Measurements from ENCODE around the gene TENT5C.

DNA sequence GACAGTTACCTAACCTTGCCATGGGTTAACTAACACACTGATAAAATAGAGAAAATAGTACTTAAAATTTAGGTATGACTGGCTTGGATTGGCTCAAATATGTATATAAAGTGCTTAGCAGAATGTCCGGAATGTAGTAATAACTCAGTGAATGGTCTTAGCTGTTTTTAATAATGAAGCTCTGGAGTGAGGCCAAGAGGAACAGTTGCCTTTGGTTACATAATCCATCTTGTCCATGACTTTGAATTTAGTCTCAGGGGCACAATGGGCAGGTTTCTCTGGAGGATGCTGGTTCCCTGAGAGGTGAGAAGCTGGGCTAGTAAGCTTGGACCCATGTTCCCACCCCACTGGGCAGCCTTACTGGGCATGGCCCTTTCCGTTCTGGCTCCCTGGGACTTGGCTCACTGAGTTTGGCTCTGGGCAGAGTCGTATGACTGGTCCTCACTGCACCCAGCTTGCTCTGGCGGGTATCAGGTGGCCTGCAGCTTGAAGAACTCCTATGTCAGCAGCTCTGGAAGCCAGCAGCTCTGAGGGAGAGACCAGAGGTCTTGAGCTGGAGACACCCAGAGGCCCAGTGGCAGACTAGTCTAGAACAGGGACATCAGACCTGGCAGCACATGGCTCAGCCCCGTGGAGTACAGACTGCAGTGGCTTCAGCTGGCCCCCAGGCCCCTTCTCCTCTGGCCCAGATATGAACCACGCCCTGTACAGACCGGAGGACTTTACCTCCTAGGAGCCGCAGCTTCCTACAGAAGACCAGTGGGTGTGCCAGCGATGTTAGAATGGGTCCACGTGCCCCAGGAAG lies 40.4 kb downstream of the TENT5C start:
- TF ChIP-seq, protein P1, sequence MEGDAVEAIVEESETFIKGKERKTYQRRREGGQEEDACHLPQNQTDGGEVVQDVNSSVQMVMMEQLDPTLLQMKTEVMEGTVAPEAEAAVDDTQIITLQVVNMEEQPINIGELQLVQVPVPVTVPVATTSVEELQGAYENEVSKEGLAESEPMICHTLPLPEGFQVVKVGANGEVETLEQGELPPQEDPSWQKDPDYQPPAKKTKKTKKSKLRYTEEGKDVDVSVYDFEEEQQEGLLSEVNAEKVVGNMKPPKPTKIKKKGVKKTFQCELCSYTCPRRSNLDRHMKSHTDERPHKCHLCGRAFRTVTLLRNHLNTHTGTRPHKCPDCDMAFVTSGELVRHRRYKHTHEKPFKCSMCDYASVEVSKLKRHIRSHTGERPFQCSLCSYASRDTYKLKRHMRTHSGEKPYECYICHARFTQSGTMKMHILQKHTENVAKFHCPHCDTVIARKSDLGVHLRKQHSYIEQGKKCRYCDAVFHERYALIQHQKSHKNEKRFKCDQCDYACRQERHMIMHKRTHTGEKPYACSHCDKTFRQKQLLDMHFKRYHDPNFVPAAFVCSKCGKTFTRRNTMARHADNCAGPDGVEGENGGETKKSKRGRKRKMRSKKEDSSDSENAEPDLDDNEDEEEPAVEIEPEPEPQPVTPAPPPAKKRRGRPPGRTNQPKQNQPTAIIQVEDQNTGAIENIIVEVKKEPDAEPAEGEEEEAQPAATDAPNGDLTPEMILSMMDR (IDR thresholded peaks at IDR 0.05; ENCODE audit: insufficient read depth, low read length), result no peak
- TF ChIP-seq POLR2AphosphoS5 (IDR thresholded peaks at IDR 0.05; ENCODE audit: low read depth) (no peak), GABPA (IDR thresholded peaks at IDR 0.05; ENCODE audit: low read depth) (no peak)
- TF ChIP-seq, protein P2, sequence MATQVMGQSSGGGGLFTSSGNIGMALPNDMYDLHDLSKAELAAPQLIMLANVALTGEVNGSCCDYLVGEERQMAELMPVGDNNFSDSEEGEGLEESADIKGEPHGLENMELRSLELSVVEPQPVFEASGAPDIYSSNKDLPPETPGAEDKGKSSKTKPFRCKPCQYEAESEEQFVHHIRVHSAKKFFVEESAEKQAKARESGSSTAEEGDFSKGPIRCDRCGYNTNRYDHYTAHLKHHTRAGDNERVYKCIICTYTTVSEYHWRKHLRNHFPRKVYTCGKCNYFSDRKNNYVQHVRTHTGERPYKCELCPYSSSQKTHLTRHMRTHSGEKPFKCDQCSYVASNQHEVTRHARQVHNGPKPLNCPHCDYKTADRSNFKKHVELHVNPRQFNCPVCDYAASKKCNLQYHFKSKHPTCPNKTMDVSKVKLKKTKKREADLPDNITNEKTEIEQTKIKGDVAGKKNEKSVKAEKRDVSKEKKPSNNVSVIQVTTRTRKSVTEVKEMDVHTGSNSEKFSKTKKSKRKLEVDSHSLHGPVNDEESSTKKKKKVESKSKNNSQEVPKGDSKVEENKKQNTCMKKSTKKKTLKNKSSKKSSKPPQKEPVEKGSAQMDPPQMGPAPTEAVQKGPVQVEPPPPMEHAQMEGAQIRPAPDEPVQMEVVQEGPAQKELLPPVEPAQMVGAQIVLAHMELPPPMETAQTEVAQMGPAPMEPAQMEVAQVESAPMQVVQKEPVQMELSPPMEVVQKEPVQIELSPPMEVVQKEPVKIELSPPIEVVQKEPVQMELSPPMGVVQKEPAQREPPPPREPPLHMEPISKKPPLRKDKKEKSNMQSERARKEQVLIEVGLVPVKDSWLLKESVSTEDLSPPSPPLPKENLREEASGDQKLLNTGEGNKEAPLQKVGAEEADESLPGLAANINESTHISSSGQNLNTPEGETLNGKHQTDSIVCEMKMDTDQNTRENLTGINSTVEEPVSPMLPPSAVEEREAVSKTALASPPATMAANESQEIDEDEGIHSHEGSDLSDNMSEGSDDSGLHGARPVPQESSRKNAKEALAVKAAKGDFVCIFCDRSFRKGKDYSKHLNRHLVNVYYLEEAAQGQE (IDR thresholded peaks at IDR 0.05; ENCODE audit: insufficient replicate concordance, low read depth), result no peak
